HK-2 (cell line): ENCODE data around the gene SKP2.
"Not testable (repeated sequence)": the region's sequence is repeated elsewhere in the genome, so short reads cannot be mapped to it uniquely, and the experiment has no call there.

Experiments used
- DNase-seq: peaks from one replicate; pipeline ENCODE4 v3.0.0-alpha.2; 2018; ENCODE audit not compliant: unreplicated experiment

The SKP2 gene

DNA sequence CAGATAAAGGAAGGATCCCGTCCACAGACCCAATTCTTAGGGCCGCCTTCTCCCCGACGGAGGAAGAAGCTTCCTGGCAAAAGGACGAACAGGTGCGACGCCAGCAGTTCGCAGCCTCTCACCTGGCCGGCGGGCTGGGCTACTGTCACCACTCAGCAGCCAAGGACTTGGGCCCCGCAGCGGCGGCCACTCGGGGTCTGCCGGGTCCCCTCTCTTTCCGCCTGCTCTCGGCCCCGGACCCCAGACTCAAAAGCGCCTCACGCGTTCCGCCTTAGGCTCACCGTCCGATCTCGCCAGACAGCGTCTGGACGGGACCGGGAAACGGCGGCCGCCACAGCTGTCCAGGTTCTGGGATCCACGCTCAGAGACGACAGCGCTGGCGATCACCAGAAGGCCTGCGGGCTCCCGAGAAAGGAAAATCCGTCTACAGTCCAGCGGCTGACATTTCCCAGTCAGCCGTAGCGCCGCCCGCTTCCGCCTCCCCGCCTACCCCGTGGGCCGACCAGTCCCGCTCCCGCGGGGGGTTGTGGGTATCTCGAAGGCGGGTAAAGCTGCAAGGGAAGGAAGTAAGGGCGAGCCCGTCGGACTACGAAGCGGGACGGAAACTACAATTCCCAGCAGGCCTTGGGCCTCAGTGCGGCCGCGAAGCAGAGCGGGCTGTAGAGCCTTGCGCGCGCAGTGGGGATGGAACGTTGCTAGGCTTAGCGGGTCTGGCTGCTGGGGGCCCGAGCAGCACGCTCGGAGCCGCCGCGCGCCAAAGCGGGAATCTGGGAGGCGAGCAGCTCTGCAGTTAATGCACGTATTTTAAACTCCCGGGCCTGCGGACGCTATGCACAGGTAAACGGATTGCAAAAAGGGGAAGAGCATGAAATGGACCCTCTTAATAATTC, at the start of gene SKP2, which contains the start of gene LMBRD2:
TSS of gene SKP2 (plus strand) at position 678 of the 890 bp plus-strand sequence. CDS start at position 830, 152 bp downstream.
TSS of gene LMBRD2 (minus strand) at position 454 of the 890 bp plus-strand sequence. CDS start 8,538 bp downstream, outside the sequence.
- DNase-seq = peak; percentile 96

DNA sequence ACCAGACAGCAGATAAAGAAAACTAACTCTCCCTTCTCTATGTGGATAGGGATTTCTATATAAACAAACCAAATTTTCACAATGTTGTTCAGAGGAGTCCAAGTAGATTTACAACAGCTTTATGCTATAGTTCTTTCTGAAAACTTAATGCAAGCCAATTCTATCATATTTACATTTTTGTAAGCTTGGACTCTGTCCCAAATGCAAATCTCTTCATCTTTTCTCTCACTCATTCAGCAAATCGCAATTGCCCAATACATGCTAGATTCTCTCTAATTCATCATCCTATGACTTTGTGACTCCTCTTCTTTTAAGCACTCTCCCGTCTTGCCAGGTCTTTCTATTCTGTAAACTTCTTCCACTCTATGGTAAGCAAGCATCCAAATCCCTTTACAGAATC, 46.1 kb upstream of the SKP2 start:
- no peak for DNase-seq

GRCh38 chr5:36108758-36109460, 43.0 kb upstream of the SKP2 start:
- DNase-seq = no peak

DNA sequence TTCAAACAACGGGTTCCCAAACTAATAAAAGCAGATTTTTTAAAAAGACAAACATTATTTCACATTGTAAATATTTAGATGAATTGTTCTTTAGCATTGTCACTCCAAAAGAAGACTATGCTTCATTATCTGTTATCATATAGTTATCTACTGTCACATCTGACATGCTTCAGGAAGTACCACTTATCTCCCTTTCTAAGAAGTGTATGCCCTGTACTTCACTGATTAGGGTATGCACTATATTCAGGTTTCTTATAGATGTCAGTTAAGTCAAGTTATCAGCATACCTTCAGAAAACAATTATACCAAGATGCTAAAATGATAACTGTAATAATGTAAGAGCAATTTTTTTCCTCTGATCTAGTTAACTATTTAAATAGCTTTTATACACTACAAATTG, 40.7 kb upstream of the SKP2 start:
- DNase-seq = no peak

GRCh38 chr5:36125868-36126267, 26.0 kb upstream of the SKP2 start:
- no peak for DNase-seq

DNA sequence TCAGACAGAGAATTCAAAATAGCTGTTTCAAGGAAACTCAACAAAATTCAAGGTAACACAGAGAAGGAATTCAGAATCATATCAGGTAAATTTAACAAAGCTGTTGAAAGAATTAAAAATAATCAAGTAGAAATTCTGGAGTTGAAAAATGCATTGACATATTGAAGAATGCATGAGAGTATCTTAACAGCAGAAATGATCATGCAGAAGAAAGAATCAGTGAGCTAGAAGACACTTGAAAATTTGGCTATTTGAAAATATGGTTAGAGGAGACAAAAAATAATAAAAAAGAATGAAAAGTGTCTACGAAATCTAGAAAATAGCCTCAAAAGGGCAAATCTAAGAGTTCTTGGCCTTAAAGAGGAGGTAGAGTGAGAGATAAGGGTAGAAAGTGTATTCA, 23.1 kb upstream of the SKP2 start:
- no peak for DNase-seq

- not testable (repeated sequence) for DNase-seq
These were observed 22.2 kb upstream of the SKP2 start for GRCh38 chr5:36129666-36130065.

GRCh38 chr5:36133009-36133408, 18.9 kb upstream of the SKP2 start:
- not testable (repeated sequence) for DNase-seq

GRCh38 chr5:36135988-36136387, 15.9 kb upstream of the SKP2 start:
- no peak for DNase-seq

DNA sequence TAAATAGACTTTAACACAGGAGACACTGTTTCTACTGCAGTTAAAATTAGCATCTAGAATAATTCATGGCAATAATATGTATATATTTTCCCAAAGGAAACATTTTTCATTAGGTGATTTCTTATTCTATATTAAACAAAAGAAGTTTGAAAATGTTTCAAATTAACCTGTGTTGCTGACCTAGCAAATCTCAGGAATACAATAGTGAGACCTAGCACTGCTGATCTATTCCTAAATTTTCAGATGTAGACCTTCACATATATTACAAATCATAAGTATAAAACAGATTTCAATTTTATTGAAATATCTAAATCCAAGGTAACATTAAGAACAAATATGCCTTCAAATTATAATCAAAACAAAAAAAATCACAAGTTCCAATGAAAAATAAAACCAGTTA, 15.3 kb upstream of the SKP2 start:
- DNase-seq = no peak

DNA sequence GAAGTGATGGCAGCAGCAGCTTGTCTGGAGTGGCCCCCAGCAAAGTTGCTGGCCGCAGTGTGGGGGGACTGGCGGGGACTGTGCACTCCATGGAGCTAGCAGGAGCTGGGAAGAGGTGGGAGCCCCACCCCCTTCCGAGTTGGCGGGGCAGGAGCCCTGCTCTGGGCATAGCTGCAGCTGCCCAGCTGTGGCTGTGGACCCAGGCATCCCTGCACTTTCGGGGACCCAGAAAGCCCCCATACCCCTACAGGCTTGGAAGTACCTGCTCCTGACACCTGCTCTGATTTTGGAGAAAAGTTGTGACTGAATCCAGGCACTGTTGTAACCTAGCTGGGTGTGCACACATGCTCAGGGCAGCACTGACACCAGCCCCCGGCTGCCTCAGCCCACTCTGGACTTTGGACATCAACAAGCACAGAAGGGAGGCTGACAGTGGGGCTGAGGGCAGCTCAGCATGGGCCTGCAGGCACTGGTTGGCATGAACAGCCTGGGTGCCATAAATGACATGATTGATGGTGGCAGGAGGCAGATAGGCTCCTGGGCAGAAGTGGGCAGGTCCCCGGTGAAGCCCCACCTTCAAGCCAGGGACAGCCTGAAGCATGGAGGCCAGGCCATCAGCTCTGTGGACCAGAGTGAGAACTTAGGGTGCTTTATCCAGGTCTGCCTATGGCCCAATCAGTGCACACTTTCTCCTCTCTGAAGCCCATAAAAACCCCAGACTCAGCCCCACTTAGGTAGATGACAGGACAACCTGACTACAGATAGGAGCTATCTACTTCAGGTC, 12.8 kb upstream of the SKP2 start:
- no peak for DNase-seq

DNA sequence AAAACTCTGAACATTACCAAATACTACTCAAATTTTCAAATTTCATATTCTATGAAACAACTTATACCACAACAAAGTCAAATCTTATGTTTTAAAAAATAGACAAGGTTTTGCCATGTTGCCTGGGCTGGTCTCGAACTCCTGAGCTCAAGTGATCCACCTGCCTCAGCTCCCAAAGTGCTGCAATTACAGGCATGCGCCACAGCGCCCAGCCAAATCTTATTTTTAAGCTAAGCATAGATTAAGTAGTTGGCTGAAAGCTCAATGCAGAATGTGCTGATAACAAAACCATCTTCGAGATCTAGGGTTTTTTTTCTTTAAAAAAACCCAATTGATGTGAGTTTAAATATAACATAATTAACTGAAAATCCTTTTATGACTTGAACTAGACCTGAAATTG, 6.6 kb upstream of the SKP2 start:
- DNase-seq = no peak

DNA sequence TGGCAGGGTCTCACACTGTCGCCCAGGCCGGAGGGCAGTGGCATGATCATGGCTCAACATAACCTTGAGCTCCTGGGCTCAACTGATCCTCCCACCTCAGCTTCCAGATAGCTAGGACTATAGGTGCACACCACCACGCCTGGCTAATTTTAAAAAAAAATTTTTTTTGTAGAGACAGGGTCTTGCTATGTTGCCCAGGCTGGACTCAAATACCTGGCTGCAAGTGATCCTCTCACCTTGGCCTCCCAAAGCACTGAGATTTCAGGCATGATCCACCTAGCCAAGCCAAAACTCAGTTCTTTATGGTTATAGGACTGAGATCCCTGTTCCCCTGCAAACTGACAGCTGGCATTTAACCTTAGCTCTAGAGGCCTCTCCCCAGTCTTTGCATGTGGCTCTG, 5.5 kb upstream of the SKP2 start:
- DNase-seq = no peak

DNA sequence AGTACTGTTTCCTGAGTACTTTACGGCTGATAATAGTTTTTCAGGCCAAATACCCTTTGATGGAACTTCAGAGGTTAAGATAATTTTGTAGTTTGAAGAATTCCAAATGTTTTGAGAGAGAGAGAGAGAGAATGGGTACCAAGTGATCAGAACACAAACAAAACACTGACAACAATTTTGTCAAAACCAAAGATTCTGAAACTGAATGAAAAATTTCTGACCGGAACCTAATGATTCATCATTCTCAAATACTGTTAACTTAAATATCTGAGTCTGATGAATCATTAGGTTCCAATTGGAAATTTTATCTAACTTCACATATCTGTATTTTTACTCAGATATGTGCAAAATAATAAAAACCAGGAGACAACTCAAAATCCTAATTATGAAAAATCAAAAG, 4.2 kb upstream of the SKP2 start:
- DNase-seq = no peak

DNA sequence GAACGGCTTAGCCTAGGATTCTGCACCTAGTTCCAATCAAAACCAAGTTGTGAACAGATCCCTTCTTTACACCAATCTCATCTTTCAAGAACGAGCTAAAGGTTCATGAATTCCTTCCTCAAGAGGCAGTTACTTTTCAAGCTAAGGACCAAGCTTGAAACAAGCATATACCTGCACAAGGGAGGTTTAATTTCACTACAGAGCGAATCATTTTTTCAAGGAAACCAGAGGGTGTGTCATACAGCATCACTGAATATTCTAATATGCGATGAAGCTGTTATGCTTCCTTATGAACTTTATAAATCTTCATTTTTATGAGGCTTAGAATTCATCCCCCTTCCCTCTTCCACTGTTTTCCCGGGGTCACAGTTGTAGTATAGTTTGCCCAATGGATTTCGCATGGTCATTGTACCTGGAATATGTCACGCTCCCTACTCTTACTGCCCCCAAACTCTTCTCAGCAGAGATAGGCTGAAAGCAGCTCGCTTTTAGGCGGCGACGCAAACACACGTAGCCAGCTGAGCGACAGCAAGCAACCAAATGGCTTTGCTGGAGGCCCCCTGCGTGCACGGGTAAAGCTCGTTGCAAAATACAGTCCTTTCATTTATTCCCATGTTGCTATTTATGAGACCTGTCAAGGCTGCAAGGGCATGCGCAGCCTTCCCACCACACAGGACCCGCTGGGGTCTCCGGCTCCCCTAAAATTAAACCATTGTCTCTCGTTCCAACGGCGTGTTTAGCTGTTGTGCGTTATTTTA, 1.1 kb upstream of the SKP2 start:
- DNase-seq = peak; percentile 28

DNA sequence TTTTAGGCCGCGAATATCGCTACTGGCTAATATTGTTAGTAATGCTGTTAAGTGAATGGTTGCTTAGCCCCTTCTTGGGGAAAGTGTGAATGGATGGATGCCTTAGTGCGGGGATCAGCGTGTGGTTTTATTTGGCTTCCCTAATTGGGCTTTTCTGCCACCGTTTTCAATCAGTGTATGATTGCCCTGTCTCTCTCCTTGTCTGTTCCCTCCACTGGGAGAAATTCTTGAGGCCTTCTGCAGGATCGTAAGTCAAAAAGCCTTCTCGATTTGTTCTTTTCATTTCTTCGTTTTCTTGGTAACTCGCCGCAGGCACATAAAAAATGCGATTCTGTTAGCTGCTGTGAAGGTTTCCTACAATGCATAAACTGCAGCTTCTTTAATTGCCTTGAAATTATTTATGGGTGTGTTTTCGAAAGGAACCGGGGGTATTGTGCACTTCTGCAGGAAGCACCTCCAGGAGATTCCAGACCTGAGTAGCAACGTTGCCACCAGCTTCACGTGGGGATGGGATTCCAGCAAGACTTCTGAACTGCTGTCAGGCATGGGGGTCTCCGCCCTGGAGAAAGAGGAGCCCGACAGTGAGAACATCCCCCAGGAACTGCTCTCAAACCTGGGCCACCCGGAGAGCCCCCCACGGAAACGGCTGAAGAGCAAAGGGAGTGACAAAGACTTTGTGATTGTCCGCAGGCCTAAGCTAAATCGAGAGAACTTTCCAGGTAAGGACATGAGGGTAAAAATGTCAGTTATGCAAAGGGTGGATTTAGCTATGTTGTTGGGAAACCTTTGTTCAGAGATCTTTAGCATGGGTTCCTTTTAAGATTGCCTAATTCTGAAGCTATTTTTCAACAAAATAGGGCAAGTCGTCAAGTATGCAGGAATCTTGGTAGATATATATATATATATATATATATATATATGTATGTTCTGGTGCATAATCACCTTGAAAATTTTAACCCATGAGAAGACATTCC, 700 bp downstream of the SKP2 start:
- DNase-seq = no peak

DNA sequence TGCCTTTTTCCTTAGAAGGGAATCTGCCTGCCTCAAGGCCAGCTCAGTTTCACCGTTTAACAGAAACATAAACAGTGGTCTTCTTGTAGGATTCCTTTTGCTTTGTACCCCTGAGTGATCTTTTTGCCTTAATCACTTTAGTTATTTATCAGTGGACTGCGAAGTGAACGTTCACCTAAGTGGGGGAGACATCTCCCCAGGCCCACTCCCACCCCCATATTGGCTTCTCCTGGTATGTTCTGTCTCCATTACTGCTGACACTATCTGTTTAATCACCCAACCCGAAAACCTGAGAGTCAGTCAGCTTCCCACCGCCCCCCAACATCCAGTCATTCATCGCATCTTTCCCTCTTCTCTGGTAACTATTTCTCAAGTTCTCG, 1.4 kb downstream of the SKP2 start:
- no peak for DNase-seq

- no peak for DNase-seq
These were observed 1.8 kb downstream of the SKP2 start for GRCh38 chr5:36153726-36154125.

- DNase-seq = no peak
These were observed 3.4 kb downstream of the SKP2 start for GRCh38 chr5:36155291-36155690.

DNA sequence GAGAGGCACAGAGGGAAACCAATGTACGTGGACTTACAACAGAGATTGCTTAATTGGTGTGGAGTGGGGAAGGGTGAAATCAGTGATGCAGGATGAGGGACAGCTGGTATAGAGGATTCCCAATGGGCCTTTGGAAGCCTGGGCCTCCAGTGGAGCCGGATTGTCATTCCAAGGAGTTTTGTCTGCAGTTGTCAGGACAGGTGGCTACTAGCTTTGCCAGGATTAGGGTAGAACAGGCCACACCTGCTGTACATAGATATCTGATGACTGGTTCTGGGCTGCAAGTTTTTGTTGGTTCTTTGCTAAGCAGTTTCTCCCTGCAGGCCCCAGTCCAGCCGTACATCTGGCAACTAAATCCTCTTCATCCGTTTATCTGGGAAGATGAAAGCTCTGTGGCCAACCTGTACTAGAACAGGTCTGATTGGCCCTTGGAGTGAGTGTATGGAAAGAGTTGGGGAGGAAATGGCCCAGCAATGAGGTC, 4.2 kb downstream of the SKP2 start:
- DNase-seq = no peak
